HCT116 (cell line): Measurements from ENCODE around the gene ANAPC7. TPM values are rescaled to one million over a fixed set of nuclear protein-coding genes. Genes with fewer than 3 reads are reported as not detected.

Source experiments
- ATAC-seq: fragments of 200-7000 bp; cut with Tn5 transposase; 2 replicates; pipeline ENCODE4 v1.9.1; 2020; ENCODE audit warnings: mild to moderate bottlenecking, moderate library complexity
- BruUV-seq: library from RNA; stranded (reverse); fragments of 400-500 nt; replicated peaks from 2 replicates; lab custom pipeline; 2021; lab: Mats Ljungman, UMichigan
- CTCF ChIA-PET: fragments of 300-600 bp; sonication (Branson Sonifier 250); formaldehyde crosslinking; loops from one replicate; lab custom pipeline; 2021; ENCODE audit warnings: antibody characterized with exemption; lab: Charles Lee
- POLR2A ChIA-PET: fragments of 300-600, 350-600 bp; sonication (Branson Sonifier 250); formaldehyde crosslinking; loops from one replicate; lab custom pipeline; 2021; ENCODE audit warnings: antibody characterized with exemption; lab: Charles Lee
- RAD21 ChIA-PET, 2 experiments: fragments of 300-600 bp; sonication (Branson Sonifier 250); formaldehyde crosslinking; loops; one replicate each; lab custom pipeline; 2023; ENCODE audit warnings: low total read pairs in 2 of 2; ENCODE audit not compliant: uncharacterized antibody in 2 of 2, unreplicated experiment in 2 of 2, low non-redundant PET in 1 of 2; lab: Charles Lee
- DNase-seq: peaks from one replicate; pipeline ENCODE4 v3.0.0-alpha.2; 2010; ENCODE audit warnings: low read depth, low spot score
- H2AFZ ChIP-seq: fragments of 200-600 bp; shearing (Covaris generic), sonication (generic); 2 replicates; pipeline ENCODE4 v1.6.1; 2017; ENCODE audit warnings: low read depth, mixed run types, mixed read lengths, antibody characterized with exemption, low read length; ENCODE audit not compliant: poor library complexity, severe bottlenecking
- H3K27ac ChIP-seq: 2 replicates; pipeline ENCODE4 v1.5.1; 2012; ENCODE audit warnings: low read depth, low read length
- H3K27me3 ChIP-seq: fragments of 200-600 bp; sonication (generic); 2 replicates; pipeline ENCODE4 v1.6.1; 2016; ENCODE audit warnings: mixed run types, low read length, mixed read lengths; ENCODE audit not compliant: insufficient read depth
- H3K36me3 ChIP-seq, 2 experiments: fragments of 200-500 bp in 1 of 2; fragments of 200-600 bp in 1 of 2; sonication (Bioruptor generic) in 1 of 2; sonication (generic) in 1 of 2; 2 replicates each; pipeline versions ENCODE4 v1.5.1 to v1.6.1; 2014 to 2016; ENCODE audit warnings: low read length in 2 of 2, inconsistent platforms in 1 of 2, mixed read lengths in 1 of 2, mixed run types in 1 of 2; ENCODE audit not compliant: insufficient read depth in 2 of 2, control insufficient read depth in 1 of 2
- H3K4me1 ChIP-seq, 2 experiments: fragments of 200-600 bp in 1 of 2; sonication (generic) in 1 of 2; 2 replicates each; pipeline versions ENCODE4 v1.5.1 to v1.6.1; 2012 to 2017; ENCODE audit warnings: low read length in 2 of 2, inconsistent platforms in 1 of 2, mild to moderate bottlenecking in 1 of 2, mixed read lengths in 1 of 2, mixed run types in 1 of 2, moderate library complexity in 1 of 2; ENCODE audit not compliant: insufficient read depth in 2 of 2, control insufficient read depth in 1 of 2
- H3K4me2 ChIP-seq: fragments of 200-600 bp; sonication (generic); 2 replicates; pipeline ENCODE4 v1.6.1; 2017; ENCODE audit warnings: mixed run types, low read length, mixed read lengths
- H3K4me3 ChIP-seq, 2 experiments: fragments of 200-600 bp in 1 of 2; sonication (generic) in 1 of 2; replicated peaks in 1 of 2; 2 replicates each; pipeline ENCODE4 v1.5.1; 2011 to 2016; ENCODE audit warnings: low read length in 2 of 2, control low read depth in 1 of 2, low read depth in 1 of 2, mild to moderate bottlenecking in 1 of 2, mixed read lengths in 1 of 2, mixed run types in 1 of 2
- H3K79me2 ChIP-seq: fragments of 200-600 bp; sonication (generic); 2 replicates; pipeline ENCODE4 v1.6.1; 2017; ENCODE audit warnings: mild to moderate bottlenecking, mixed run types, low read length, moderate library complexity, mixed read lengths; ENCODE audit not compliant: insufficient read depth
- H3K9ac ChIP-seq: fragments of 200-600 bp; sonication (generic); 2 replicates; pipeline ENCODE4 v1.6.1; 2016; ENCODE audit warnings: low read length, mixed read lengths
- H3K9me2 ChIP-seq: fragments of 200-600 bp; sonication (generic), shearing (Covaris generic); 2 replicates; pipeline ENCODE4 v1.6.1; 2017; ENCODE audit warnings: mixed run types, mild to moderate bottlenecking, moderate library complexity; ENCODE audit not compliant: insufficient read depth
- H3K9me3 ChIP-seq, 2 experiments: fragments of 200-500 bp in 1 of 2; fragments of 200-600 bp in 1 of 2; sonication (Bioruptor generic) in 1 of 2; sonication (generic) in 1 of 2; 2 replicates each; pipeline ENCODE4 v1.6.1; 2014 to 2017; ENCODE audit warnings: low read length in 2 of 2, mixed read lengths in 2 of 2, inconsistent platforms in 1 of 2, low read depth in 1 of 2, mild to moderate bottlenecking in 1 of 2, mixed run types in 1 of 2, moderate library complexity in 1 of 2; ENCODE audit not compliant: control insufficient read depth in 1 of 2, insufficient read depth in 1 of 2
- H4K20me1 ChIP-seq: fragments of 200-600 bp; sonication (generic), shearing (Covaris generic); 2 replicates; pipeline ENCODE4 v1.6.1; 2017; ENCODE audit warnings: mixed run types, mild to moderate bottlenecking, moderate library complexity; ENCODE audit not compliant: insufficient read depth
- ATF3 ChIP-seq: IDR thresholded peaks from 2 replicates; pipeline ENCODE4 v1.6.1; 2012
- CBX3 ChIP-seq: IDR thresholded peaks from 2 replicates; pipeline ENCODE4 v1.6.1; 2012; ENCODE audit warnings: low read depth
- CTCF ChIP-seq, 3 experiments: fragments of 200-600 bp in 1 of 3; sonication (generic) in 1 of 3; IDR thresholded peaks in 2 of 3; conservative IDR thresholded peaks in 1 of 3; 2 replicates each; pipeline ENCODE4 v1.5.1; 2012 to 2017; ENCODE audit warnings: low read depth in 2 of 3, low read length in 2 of 3, antibody characterized with exemption in 1 of 3, borderline replicate concordance in 1 of 3, control low read depth in 1 of 3, mild to moderate bottlenecking in 1 of 3, mixed read lengths in 1 of 3, mixed run types in 1 of 3, moderate library complexity in 1 of 3; ENCODE audit not compliant: insufficient read depth in 1 of 3
- EGR1 ChIP-seq: IDR thresholded peaks from 2 replicates; pipeline ENCODE4 v1.6.1; 2012; ENCODE audit warnings: low read depth
- EZH2phosphoT487 ChIP-seq: fragments of 200-600 bp; IDR thresholded peaks from 2 replicates; pipeline ENCODE4 v1.6.1; 2018; ENCODE audit warnings: antibody characterized with exemption, borderline replicate concordance
- FOSL1 ChIP-seq: IDR thresholded peaks from 2 replicates; pipeline ENCODE4 v1.6.1; 2012; ENCODE audit warnings: low read depth
- JUND ChIP-seq: IDR thresholded peaks from 2 replicates; pipeline ENCODE4 v1.6.1; 2012
- MAX ChIP-seq: IDR thresholded peaks from 2 replicates; pipeline ENCODE4 v1.6.1; 2012
- POLR2A ChIP-seq: IDR thresholded peaks from 2 replicates; pipeline ENCODE4 v1.7.0; 2011; ENCODE audit warnings: borderline replicate concordance; ENCODE audit not compliant: insufficient read depth, insufficient read length; ENCODE audit errors: extremely low read depth
- POLR2AphosphoS5 ChIP-seq: IDR thresholded peaks from 2 replicates; pipeline ENCODE4 v1.6.1; 2011; ENCODE audit warnings: mild to moderate bottlenecking, low read depth, low read length, moderate library complexity
- RAD21 ChIP-seq: IDR thresholded peaks from 2 replicates; pipeline ENCODE4 v1.6.1; 2012; ENCODE audit warnings: low read depth, mild to moderate bottlenecking
- REST ChIP-seq: IDR thresholded peaks from 2 replicates; pipeline ENCODE4 v1.6.1; 2012; ENCODE audit warnings: low read depth
- SIN3A ChIP-seq: IDR thresholded peaks from 2 replicates; pipeline ENCODE4 v1.6.1; 2012; ENCODE audit warnings: low read depth
- SP1 ChIP-seq: IDR thresholded peaks from 2 replicates; pipeline ENCODE4 v1.6.1; 2012; ENCODE audit warnings: low read depth
- SRF ChIP-seq: IDR thresholded peaks from 2 replicates; pipeline ENCODE4 v1.6.1; 2012; ENCODE audit warnings: low read depth
- TCF7L2 ChIP-seq: IDR thresholded peaks from 2 replicates; pipeline ENCODE4 v1.7.0; 2011; ENCODE audit warnings: borderline replicate concordance, inconsistent platforms; ENCODE audit not compliant: insufficient read depth, insufficient read length; ENCODE audit errors: extremely low read depth
- YY1 ChIP-seq: IDR thresholded peaks from 2 replicates; pipeline ENCODE4 v1.6.1; 2011; ENCODE audit warnings: low read length, low read depth, moderate library complexity, mild to moderate bottlenecking; ENCODE audit not compliant: insufficient replicate concordance; ENCODE audit errors: extremely low read depth
- ZBTB33 ChIP-seq: IDR thresholded peaks from 2 replicates; pipeline ENCODE4 v1.6.1; 2011; ENCODE audit warnings: mild to moderate bottlenecking, low read length, moderate library complexity; ENCODE audit not compliant: insufficient replicate concordance; ENCODE audit errors: extremely low read depth
- ZFX ChIP-seq: fragments of 450-650 bp; IDR thresholded peaks from 2 replicates; pipeline ENCODE4 v1.6.1; 2017
- ZNF274 ChIP-seq: fragments of 200-500 bp; sonication (Bioruptor generic); IDR thresholded peaks from 2 replicates; pipeline ENCODE4 v1.6.1; 2014; ENCODE audit warnings: mild to moderate bottlenecking, low read depth, low read length, inconsistent platforms
- intact Hi-C: fragments of 100-400 bp; cut with micrococcal nuclease; formaldehyde crosslinking; loops from 2 replicates; pipeline ENCODE4 v1.10.0; 2022
- total RNA-seq: library from RNA; stranded (reverse); gene quantifications from one replicate; pipeline ENCODE4 v1.2.1, GENCODE V29; 2021; ENCODE audit not compliant: unreplicated experiment

ANAPC7 gene
- total RNA-seq, 1 experiment from 2014 or later: 55.9 TPM

- POLR2A ChIA-PET: no interaction called here
These were observed 59.6 kb downstream of the ANAPC7 start for GRCh38 chr12:110343736-110344555.

More at GRCh38 chr12:110343736-110344555, 59.6 kb downstream of the ANAPC7 start:
- Histone ChIP-seq H3K4me2 (no peak overlapping the region), H2AFZ (no peak overlapping the region), H3K79me2 (peaks cover 40% of the 10 kb centered on the region; the same call in 1 of the 2 replicates), H3K9ac (no peak overlapping the region), H3K9me2 (no peaks in the 10 kb centered on the region)
- intact Hi-C loops: no loop called here
- TF ChIP-seq JUND (no peak), POLR2A (no peak), SIN3A (no peak), ZBTB33 (no peak), EGR1 (no peak), RAD21 (no peak), SP1 (no peak), CBX3 (no peak), ZNF274 (no peak), ATF3 (no peak), YY1 (no peak), MAX (no peak), CTCF (IDR thresholded peaks at IDR 0.05 in 2 of 3, conservative IDR thresholded peaks at IDR 0.05 in 1 of 3; ENCODE audit: borderline replicate concordance in 1 of 3, insufficient read depth in 1 of 3, low read depth in 2 of 3, low read length in 2 of 3) (no peak), POLR2AphosphoS5 (no peak), FOSL1 (no peak), SRF (no peak), EZH2phosphoT487 (no peak), TCF7L2 (no peak), ZFX (no peak), REST (no peak)
- TF ChIP-seq, all 23 proteins: peak for 0
- ChIA-PET RAD21 (no interaction called here), CTCF (no interaction called here)
- DNase-seq (no peak), ATAC-seq (no peak)
- no TSS peak for BruUV-seq
- no peaks in the 10 kb centered on the region for H3K4me1 ChIP-seq
- no peaks in the 10 kb centered on the region for H3K27me3 ChIP-seq
- H4K20me1 ChIP-seq: no peaks in the 10 kb centered on the region
- no peak overlapping the region for H3K4me3 ChIP-seq
- peaks cover 78 to 93% of the 10 kb centered on the region in 2 experiments for H3K36me3 ChIP-seq
- H3K9me3 ChIP-seq: no peaks in the 10 kb centered on the region
- H3K27ac ChIP-seq: no peak overlapping the region
